Measurements from ENCODE around the gene CENPP. TPM values are rescaled to one million over a fixed set of nuclear protein-coding genes. Genes with fewer than 3 reads are reported as not detected.

Gene CENPP
- total RNA-seq, 1 experiment from 2014 or later = 15.6 TPM

GRCh38 chr9:92642041-92642451 lies 316.3 kb downstream of the CENPP start:
- Histone ChIP-seq H3K4me3 (ENCODE audit: low read depth, low read length, poor library complexity, severe bottlenecking) (no peak overlapping the region), H3K9me3 (ENCODE audit: low read depth, low read length, poor library complexity, severe bottlenecking) (no peaks in the 10 kb centered on the region), H3K27me3 (replicated peaks; ENCODE audit: insufficient read depth, low read depth, low read length, poor library complexity) (no peaks in the 10 kb centered on the region), H3K36me3 (ENCODE audit: insufficient read depth, low read length, poor library complexity, severe bottlenecking) (peaks cover 38% of the 10 kb centered on the region), H3K4me1 (ENCODE audit: insufficient read depth, low read length, poor library complexity, severe bottlenecking) (no peaks in the 10 kb centered on the region), H3K27ac (ENCODE audit: low read depth, low read length, poor library complexity, severe bottlenecking) (no peak overlapping the region)
- DNase-seq (ENCODE audit: low spot score) = no peak
- intact Hi-C loops (cut with micrococcal nuclease; ENCODE audit: unreplicated experiment) = no loop called here
- ChIA-PET POLR2A (ENCODE audit: low non-redundant PET) (no interaction called here), CTCF (no interaction called here)
- BruUV-seq (replicated peaks) = no TSS peak
- no peak for TF ChIP-seq CTCF (conservative IDR thresholded peaks at IDR 0.05; ENCODE audit: low read depth, low read length)
- no peak for TF ChIP-seq EZH2 (IDR thresholded peaks at IDR 0.05; ENCODE audit: borderline replicate concordance, low read depth, low read length, poor library complexity, severe bottlenecking)

- DNase-seq (ENCODE audit: low spot score) = no peak
- no TSS peak for BruUV-seq (replicated peaks)
- intact Hi-C loops (cut with micrococcal nuclease; ENCODE audit: unreplicated experiment) = no loop called here
- Histone ChIP-seq H3K9me3 (ENCODE audit: low read depth, low read length, poor library complexity, severe bottlenecking) (no peaks in the 10 kb centered on the region), H3K4me1 (ENCODE audit: insufficient read depth, low read length, poor library complexity, severe bottlenecking) (no peaks in the 10 kb centered on the region), H3K27me3 (replicated peaks; ENCODE audit: insufficient read depth, low read depth, low read length, poor library complexity) (no peaks in the 10 kb centered on the region), H3K36me3 (ENCODE audit: insufficient read depth, low read length, poor library complexity, severe bottlenecking) (peaks cover 33% of the 10 kb centered on the region), H3K27ac (ENCODE audit: low read depth, low read length, poor library complexity, severe bottlenecking) (no peak overlapping the region), H3K4me3 (ENCODE audit: low read depth, low read length, poor library complexity, severe bottlenecking) (no peak overlapping the region)
- ChIA-PET CTCF (no interaction called here), POLR2A (ENCODE audit: low non-redundant PET) (no interaction called here)
- TF ChIP-seq CTCF (conservative IDR thresholded peaks at IDR 0.05; ENCODE audit: low read depth, low read length) (no peak), EZH2 (IDR thresholded peaks at IDR 0.05; ENCODE audit: borderline replicate concordance, low read depth, low read length, poor library complexity, severe bottlenecking) (no peak)
These were observed 316.8 kb downstream of the CENPP start for GRCh38 chr9:92642564-92642963.

GRCh38 chr9:92644278-92644677 lies 318.5 kb downstream of the CENPP start:
- intact Hi-C loops (cut with micrococcal nuclease; ENCODE audit: unreplicated experiment) = no loop called here
- Histone ChIP-seq H3K4me1 (ENCODE audit: insufficient read depth, low read length, poor library complexity, severe bottlenecking) (no peaks in the 10 kb centered on the region), H3K4me3 (ENCODE audit: low read depth, low read length, poor library complexity, severe bottlenecking) (no peak overlapping the region), H3K27ac (ENCODE audit: low read depth, low read length, poor library complexity, severe bottlenecking) (no peak overlapping the region), H3K36me3 (ENCODE audit: insufficient read depth, low read length, poor library complexity, severe bottlenecking) (peaks cover 33% of the 10 kb centered on the region), H3K9me3 (ENCODE audit: low read depth, low read length, poor library complexity, severe bottlenecking) (no peaks in the 10 kb centered on the region), H3K27me3 (replicated peaks; ENCODE audit: insufficient read depth, low read depth, low read length, poor library complexity) (no peaks in the 10 kb centered on the region)
- TF ChIP-seq EZH2 (IDR thresholded peaks at IDR 0.05; ENCODE audit: borderline replicate concordance, low read depth, low read length, poor library complexity, severe bottlenecking) (no peak), CTCF (conservative IDR thresholded peaks at IDR 0.05; ENCODE audit: low read depth, low read length) (no peak)
- no TSS peak for BruUV-seq (replicated peaks)
- DNase-seq (ENCODE audit: low spot score) = no peak
- POLR2A ChIA-PET (ENCODE audit: low non-redundant PET) = no interaction called here
- CTCF ChIA-PET = no interaction called here

Measured in A673 (cell line).